ENCODE measurements around the gene PLOD1.

- TF ChIP-seq CTCF (IDR thresholded peaks at IDR 0.05) (no peak), POLR2A (IDR thresholded peaks at IDR 0.05) (no peak)
Measured at GRCh38 chr1:11991969-11992676, 57.6 kb downstream of the PLOD1 start.

All from thyroid gland (tissue), 4 donors.